ENCODE results near the gene AADACL4.
"Not testable (repeated sequence)": the region's sequence is repeated elsewhere in the genome, so short reads cannot be mapped to it uniquely, and the experiment has no call there.

The AADACL4 gene

GRCh38 chr1:12712076-12712475 is 68.2 kb downstream of the AADACL4 start:
- no peak for DNase-seq (ENCODE audit: low read depth)

- DNase-seq (ENCODE audit: low read depth): no peak
Observed at GRCh38 chr1:12712929-12713328, 69.0 kb downstream of the AADACL4 start.

- DNase-seq (ENCODE audit: low read depth): not testable (repeated sequence)
Observed at GRCh38 chr1:12713651-12714050, 69.8 kb downstream of the AADACL4 start.

GRCh38 chr1:12714710-12715475 is 71.0 kb downstream of the AADACL4 start:
- no peak for DNase-seq (ENCODE audit: low read depth)

GRCh38 chr1:12715896-12716437 is 72.1 kb downstream of the AADACL4 start, which contains the start of gene AADACL3:
TSS of gene AADACL3 (plus strand) at chr1:12716110. CDS start at chr1:12716177, 67 bp downstream.
- no peak for DNase-seq (ENCODE audit: low read depth)

All from stimulated activated CD8-positive, alpha-beta memory T cell treated with anti-CD3 and anti-CD28 coated beads, Interleukin-12 subunit alpha, Interleukin-12 subunit beta, amount 100 ng/mL, for 1 hour (primary cell).